Caki2 (cell line): ENCODE results near the gene GPBP1L1. TPM values are rescaled to one million over a fixed set of nuclear protein-coding genes. Genes with fewer than 3 reads are reported as not detected.

Experiments used
- total RNA-seq: library from RNA; depleted of rRNA; stranded (reverse); fragments of >200 nt; shearing (Covaris generic); gene quantifications from 2 replicates; pipeline ENCODE4 v1.2.3, GENCODE V29; 2014; ENCODE audit warnings: low replicate concordance; rRNA removed

Gene GPBP1L1
- total RNA-seq, 1 experiment from 2014 or later = 90.2 TPM

Other genes starting within 250 kb of the GPBP1L1 start
- gene TESK2, start 195.4 kb downstream of the GPBP1L1 start, total RNA-seq = 1.9 TPM in 1 of 2 replicates, not detected in the other
- 2.7 and 6.7 TPM in 2 replicates for gene CCDC163, start 186.5 kb downstream of the GPBP1L1 start, total RNA-seq
- 1.3 and 2.1 TPM in 2 replicates for gene MMACHC, start 186.2 kb downstream of the GPBP1L1 start, total RNA-seq
- 3,864 and 4,011 TPM in 2 replicates for gene PRDX1, start 164.6 kb downstream of the GPBP1L1 start, total RNA-seq
- 235 and 258 TPM in 2 replicates for gene AKR1A1, start 135.7 kb downstream of the GPBP1L1 start, total RNA-seq
- gene NASP, start 102.5 kb downstream of the GPBP1L1 start, total RNA-seq = 89.4 and 99.6 TPM in 2 replicates
- 0.10 TPM in 1 of 2 replicates, not detected in the other for gene CCDC17, start 62.5 kb downstream of the GPBP1L1 start, total RNA-seq
- gene TMEM69, start 1.6 kb upstream of the GPBP1L1 start, total RNA-seq = 21.6 and 71.6 TPM in 2 replicates
- gene IPP, start 64.1 kb upstream of the GPBP1L1 start, total RNA-seq = 2.5 and 5.1 TPM in 2 replicates
- gene MAST2, start 117.1 kb upstream of the GPBP1L1 start, total RNA-seq = 25.5 and 27.5 TPM in 2 replicates